ENCODE results near the gene SULT4A1.

- TF ChIP-seq CTCF (IDR thresholded peaks at IDR 0.05 in 8 of 11, conservative IDR thresholded peaks at IDR 0.05 in 3 of 11) (no peak), POLR2A (IDR thresholded peaks at IDR 0.05) (no peak)
Observed at GRCh38 chr22:43909708-43910107, 47.4 kb upstream of the SULT4A1 start.

Data from spleen (tissue), 7 donors.